Fibroblast of skin of right quadriceps (primary cell): Measurements from ENCODE around the gene MTURN.

ENCODE experiments used
- DNase-seq: peaks from one replicate; pipeline ENCODE4 v3.0.0-alpha.2; 2013

The MTURN gene

GRCh38 chr7:30162622-30163124, 27.9 kb downstream of the MTURN start:
- DNase-seq = peak; percentile 64

GRCh38 chr7:30163231-30163894, 28.6 kb downstream of the MTURN start:
- DNase-seq = no peak

DNA sequence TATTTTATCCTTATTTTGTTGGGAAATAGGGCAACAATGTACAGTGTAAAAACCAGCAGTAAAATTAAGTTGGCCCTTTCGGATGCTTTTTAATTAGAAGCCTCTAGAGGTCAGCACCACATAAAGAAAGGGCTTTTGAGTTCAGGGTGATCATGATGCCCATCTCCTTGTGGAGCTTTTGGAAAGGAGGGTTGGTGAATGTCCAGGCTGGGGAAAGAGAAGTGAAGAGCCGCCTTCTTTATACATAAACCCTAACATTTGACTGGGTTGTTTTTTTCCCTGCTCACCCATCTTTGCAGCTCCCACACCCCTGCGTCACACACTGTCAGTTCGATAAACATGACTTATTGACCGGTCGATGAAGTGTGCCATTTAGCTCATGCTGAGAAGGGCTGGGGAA, 29.8 kb downstream of the MTURN start:
- peak; percentile 56 for DNase-seq

- DNase-seq = no peak
These were observed 30.8 kb downstream of the MTURN start for GRCh38 chr7:30165590-30165989.

DNA sequence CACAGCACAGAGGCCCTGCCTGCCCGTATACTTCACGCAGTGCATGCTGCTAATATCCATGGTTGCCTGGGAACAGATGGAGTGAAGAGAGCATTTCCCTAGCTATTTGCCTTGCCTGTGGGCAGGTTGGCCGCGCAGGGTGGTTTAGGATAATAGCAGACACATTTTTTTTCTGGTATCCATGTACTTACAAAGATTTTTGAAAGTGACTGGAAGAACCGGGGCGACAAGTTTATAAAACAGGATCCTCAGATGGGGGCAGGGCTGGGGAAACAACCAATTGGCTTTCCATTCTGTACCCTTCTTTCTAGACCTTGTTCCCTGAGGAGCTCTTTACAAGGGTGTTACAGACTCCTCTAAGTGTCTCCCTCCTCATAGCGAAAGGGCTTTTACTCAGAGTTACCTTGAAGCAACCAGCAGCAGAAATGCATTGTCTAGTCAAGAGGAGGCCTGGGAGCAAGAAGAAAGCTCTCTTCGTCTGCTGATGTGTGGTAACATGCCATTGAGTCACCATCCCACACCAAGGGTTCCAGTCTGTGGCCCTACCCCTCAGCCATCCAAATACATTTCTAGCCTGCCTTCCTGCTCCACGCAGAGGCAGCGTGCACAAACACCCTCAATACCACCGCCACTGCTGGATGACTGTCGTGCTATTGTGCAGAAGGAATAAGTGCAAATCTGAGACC, 31.5 kb downstream of the MTURN start:
- no peak for DNase-seq

- DNase-seq = no peak
These were observed 32.1 kb downstream of the MTURN start for GRCh38 chr7:30166841-30167235.

GRCh38 chr7:30167901-30168300, 33.1 kb downstream of the MTURN start:
- DNase-seq = no peak

GRCh38 chr7:30168835-30169573, 34.2 kb downstream of the MTURN start:
- DNase-seq = peak; percentile 88

- peak; percentile 20 for DNase-seq
These were observed 34.8 kb downstream of the MTURN start for GRCh38 chr7:30169579-30169978.

DNA sequence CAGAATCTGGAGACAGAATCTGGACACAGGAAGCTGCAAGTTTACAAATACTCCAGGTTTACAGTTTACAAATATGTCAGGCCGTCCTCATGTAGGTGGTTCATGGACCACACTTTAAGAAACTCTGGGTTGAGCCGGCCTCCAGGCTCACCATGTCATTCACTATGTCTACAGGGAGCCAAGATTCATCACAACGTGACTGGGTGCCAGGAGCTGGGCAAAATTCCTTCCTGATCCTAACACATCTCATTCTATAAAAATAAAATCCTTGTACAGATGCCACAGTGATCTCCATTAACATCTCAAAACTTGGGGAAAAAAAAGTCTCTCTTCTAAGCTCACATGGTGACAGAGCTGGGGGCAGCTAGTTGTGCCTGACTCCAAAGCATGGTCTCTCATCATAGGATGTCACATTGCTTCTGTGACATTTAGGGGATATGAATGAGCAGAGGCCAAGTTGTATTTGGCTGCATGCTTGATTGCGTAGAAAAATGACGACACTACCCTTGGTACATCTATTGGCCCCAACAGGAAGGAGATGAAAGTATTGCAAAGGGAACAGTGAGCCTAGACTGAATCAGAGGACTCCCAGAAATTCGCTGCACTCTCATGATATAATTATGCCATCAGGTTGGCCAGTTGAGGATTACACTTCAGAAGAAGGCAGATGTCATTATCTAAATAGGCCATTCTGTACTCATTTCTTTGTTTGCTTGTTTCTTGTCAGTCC, 35.9 kb downstream of the MTURN start:
- no peak for DNase-seq

DNA sequence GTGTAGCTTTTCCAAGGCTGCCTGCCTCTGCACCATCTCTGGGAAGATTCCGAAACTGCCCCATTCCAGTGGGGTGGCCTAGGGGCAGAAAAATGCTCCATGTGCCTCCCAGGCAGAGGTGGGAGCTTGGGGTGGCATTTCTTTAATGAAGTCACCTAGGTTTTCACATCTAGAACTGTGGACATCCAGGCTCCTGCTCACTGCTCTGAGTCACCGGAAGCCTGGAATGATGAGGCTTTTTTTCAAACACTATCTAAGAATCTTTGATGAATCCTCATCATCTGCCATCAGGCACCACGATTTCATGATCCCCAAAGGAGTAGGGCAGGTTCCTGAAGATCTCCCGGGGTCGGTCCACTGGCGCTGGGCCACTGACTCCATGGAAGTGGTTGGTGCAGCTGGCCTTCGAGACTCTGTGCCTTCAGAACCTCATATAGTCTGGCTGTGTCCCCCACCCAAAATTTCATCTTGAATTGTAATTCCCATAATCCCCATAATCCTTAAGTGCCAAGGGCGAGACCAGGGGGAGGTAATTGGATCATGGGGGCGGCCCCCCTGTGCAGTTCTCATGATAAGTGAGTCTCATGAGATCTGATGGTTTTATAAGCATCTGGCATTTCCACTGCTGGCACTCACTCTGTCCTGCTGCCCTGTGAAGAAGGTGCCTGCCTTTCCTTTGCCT, 37.1 kb downstream of the MTURN start:
- DNase-seq = peak; percentile 36

- DNase-seq = no peak
These were observed 37.7 kb downstream of the MTURN start for GRCh38 chr7:30172451-30172850.

DNA sequence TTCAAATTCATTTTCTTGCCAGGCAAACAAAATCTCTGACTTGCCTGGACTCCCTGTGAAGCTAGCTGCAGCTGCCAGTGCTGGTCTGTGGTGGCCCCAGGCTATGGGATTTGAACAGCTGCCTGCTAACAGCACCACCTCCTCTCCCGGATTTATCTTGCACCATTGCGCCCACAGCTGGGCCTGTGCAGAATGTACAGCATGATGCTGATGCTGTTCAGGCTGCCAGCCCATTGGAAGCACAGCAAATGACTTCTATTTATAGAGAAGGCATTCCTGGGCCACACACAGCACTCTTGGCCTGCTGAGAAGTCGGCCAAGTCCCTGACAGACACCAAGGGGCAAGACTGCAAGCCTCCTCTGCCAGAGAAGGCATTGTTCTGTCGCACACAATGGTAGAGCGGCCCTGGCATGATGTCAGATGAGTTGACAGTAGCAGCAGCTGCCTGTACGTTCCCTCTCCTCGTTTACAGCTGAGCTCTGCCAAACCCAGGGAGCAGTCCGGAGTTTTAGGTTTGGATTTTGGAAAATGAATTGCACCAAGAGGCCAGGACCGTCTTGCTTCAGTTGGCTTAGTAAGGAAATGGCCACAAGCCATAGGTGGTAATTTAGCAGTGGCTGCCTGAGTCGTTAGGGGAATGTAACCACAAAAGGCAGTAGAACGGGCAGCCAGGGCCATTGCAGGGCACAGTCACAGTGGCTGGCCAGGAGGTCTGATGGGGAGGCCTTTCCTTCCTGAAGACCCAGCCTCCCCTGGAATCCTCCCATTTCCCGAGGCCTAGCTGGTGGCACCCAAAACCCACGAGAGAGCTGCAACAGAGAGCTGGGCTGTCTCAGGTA, 38.5 kb downstream of the MTURN start:
- DNase-seq = peak; percentile 73

GRCh38 chr7:30175180-30175579, 40.4 kb downstream of the MTURN start:
- peak; percentile 26 for DNase-seq

DNA sequence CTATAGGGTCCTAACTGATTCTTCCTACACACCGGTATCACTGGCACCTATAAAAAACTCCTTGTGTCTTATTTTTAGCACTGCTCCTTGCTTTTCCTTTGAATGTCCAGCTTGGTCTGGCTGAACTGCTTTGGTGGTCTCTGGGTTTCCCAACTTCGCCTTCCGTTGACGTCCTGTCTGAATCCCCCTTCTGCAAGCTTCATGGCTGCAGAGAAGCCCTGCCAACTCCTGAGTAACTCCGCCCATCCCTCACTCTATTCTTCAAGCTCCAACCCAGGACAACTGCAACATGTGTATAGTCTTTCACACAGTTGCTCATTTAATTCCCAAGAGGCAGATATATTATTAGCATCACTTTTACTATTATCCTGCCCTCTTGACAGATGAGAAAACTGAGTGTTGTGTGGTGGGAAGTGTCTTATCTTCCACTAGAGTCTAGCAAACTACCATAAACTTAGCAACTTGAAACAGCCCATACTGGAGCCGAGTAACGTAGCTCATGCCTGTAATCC, 40.9 kb downstream of the MTURN start:
- no peak for DNase-seq

- DNase-seq = no peak
These were observed 41.8 kb downstream of the MTURN start for GRCh38 chr7:30176463-30177109.

DNA sequence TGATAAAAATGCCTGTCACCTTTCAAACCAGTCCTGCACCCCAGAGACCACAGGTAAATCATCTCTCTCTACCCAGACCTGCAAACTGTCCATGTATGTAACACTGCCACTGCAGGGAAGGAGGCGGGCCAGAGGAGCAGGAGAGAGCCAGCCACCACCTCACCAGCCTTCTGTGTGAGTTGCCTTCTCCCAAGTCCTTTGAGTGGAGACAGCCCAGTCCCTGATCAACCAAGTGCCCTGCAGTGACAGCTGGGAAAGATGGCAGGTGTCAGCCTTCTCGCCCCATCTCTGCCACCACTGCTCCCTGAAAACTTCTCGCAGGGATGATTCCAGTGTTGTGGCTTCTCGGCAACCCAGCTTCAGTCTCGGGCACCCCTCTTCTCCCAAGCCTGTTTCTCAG, 42.4 kb downstream of the MTURN start:
- no peak for DNase-seq

GRCh38 chr7:30177965-30178364, 43.2 kb downstream of the MTURN start:
- no peak for DNase-seq

DNA sequence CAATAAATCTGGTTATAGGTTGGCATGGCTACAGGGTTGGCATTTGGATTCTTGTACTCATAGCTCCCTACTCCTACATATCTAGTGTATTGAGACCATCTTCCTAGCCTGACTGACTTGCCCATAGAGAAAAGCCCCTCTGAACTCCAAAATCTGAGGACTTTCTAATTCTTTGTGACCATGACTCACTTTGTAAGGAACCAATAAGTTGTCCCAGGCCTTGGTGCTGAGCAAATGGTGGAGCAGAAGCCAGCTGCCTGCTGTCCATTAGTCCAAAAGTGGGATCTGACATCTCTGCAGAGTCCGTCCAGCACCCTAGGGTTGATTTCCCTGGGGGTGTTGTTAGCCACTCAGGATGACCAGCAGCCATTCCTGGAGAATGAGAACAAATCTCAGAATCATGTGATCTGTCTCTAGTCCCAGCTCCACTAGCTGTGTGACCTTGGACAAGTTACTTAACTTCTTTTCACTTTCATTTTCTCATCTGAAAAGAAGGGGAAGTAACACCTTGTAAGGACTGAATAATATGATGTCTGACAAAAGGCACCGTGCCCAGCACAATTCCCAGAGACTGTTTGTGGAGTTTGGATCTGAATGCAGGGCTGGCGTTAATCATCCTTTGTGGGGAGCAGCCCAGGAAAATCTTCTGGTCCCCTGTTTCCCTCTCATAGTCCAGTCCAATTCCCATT, 44.1 kb downstream of the MTURN start:
- no peak for DNase-seq

GRCh38 chr7:30180718-30181117, 45.9 kb downstream of the MTURN start:
- DNase-seq = no peak
